GM18502 (cell line): ENCODE data around the gene SLC10A1.
"Not testable (repeated sequence)": the region's sequence is repeated elsewhere in the genome, so short reads cannot be mapped to it uniquely, and the experiment has no call there.

Experiments used
- ATAC-seq: cut with Tn5 transposase; IDR thresholded peaks from one replicate; pipeline ENCODE4 v1.9.1; 2021; ENCODE audit warnings: mild to moderate bottlenecking; ENCODE audit not compliant: unreplicated experiment, poor library complexity

SLC10A1 gene

GRCh38 chr14:69772082-69773017 is 24.7 kb downstream of the SLC10A1 start:
- no peak for ATAC-seq

DNA sequence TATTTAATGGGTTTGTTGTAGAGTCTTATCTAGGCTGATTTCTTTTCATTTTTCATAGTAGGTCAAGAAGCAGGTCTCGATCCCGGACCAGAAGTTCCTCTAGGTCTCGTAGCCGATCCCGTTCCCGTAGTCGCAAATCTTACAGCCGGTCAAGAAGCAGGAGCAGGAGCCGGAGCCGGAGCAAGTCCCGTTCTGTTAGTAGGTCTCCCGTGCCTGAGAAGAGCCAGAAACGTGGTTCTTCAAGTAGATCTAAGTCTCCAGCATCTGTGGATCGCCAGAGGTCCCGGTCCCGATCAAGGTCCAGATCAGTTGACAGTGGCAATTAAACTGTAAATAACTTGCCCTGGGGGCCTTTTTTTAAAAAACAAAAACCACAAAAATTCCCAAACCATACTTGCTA is 25.9 kb downstream of the SLC10A1 start:
- ATAC-seq: no peak

DNA sequence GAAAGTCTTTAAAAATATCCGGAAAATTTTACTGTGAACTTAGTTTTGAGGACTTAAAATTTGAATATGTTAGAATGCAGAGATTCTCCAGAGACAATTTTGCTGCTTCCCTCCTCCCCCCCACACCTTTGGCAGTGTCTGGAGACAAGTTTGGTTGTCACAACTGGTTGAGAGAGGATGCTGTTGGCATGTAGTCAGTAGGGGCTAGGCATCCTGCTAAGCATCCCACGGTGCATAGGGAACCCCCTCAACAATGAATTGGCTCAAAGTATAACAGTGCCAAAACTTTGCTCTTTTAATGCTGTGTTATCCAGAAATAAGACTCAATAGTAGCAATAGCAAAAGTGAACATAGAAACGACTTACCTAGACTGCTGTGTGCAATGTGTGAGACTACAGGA is 26.5 kb downstream of the SLC10A1 start:
- no peak for ATAC-seq

GRCh38 chr14:69769623-69770022 is 27.4 kb downstream of the SLC10A1 start:
- no peak for ATAC-seq

DNA sequence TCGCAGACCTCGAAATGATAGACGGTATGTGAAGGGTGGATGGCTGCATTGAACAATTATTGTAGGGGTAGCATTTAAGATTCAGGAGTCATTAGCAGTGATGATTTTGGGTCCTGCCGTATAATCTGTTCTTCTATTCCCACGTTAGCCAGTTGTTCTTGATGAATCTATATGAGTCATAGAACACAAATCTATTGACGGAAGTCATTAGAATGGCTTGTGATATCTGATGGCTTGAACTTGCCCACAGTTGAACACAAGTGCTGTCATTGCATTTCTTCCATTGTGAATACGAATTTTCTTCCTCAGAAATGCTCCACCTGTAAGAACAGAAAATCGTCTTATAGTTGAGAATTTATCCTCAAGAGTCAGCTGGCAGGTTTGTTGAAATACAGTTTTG is 28.2 kb downstream of the SLC10A1 start:
- no peak for ATAC-seq

DNA sequence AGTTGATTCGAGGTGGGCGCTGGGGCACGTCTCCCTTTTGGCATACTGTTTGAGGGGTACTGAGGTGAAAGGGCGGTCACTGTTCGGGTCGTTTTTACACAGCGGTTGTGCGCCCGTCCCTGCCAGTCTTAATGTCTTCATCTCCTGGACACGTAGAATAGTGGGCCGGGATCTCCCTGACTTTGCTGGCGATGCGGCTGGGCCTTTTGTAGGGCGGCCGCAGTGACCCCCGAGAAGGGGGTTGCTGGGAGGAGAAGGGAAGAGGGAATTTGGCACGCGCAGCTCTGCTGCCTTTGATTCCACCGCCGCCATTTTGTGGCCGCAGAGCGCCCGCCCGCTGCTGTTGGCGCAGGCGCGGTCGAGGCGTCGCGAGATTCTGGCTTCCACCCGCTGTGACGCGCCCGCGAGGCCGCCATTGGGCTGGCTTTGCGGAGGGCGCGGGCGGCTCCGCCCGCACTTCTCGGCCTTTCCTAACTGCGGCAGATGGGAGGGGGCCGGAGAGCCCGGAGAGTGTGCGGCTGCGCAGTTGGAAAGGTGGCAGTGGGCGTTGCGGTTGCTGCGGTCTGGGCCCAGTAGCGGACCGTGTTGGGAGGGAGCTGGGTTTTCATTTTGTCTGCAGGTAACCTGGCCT is 29.6 kb downstream of the SLC10A1 start:
- ATAC-seq: peak; percentile 71

- ATAC-seq: peak; percentile 82
Observed at GRCh38 chr14:69766984-69767368, 30.1 kb downstream of the SLC10A1 start, which contains the start of gene SRSF5. Gene SRSF5 (plus strand): TSS chr14:69767142. CDS start chr14:69768157, 1,015 bp downstream.

GRCh38 chr14:69763761-69764510 is 33.1 kb downstream of the SLC10A1 start:
- no peak for ATAC-seq

DNA sequence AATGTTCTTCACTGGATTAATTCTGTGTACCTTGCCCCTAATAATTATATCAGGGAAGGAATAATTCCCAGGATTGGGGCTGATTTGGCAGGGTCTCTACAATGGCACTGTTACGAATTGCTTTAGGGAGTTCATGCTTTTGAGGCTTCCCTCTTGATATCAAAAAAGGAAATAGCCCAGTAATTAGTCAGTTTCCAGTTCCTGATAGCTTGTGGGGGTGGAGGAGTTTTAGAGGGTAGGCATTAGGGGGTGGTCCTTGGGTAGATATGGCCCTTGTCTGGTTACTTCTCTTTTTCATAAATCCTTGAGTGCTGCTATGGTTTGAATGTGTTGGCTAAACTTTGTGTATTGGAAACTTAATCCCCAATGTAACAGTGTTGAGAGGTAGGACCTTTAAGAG is 36.2 kb downstream of the SLC10A1 start:
- ATAC-seq: no peak

GRCh38 chr14:69756298-69756697 is 40.7 kb downstream of the SLC10A1 start:
- ATAC-seq: no peak

GRCh38 chr14:69755784-69756183 is 41.3 kb downstream of the SLC10A1 start:
- no peak for ATAC-seq

DNA sequence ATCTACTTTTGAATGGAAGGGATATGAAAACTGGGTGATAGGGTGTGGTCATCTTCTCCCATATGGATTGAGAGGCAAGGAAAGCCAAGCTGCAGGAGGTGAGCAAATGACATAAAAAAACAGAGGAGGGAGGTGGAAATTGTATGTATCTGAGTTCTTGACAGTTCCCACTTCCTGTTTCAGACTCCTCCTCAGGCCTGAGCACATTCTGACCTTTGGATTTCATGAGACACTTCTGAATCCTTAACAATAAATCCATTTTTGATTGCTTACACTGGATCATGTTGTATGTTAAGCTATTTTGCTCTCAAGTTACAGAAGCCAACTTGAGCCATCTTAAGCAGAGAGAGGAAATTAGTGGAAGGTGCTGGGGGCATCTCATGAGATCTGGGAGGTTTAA is 41.7 kb downstream of the SLC10A1 start:
- ATAC-seq: no peak

DNA sequence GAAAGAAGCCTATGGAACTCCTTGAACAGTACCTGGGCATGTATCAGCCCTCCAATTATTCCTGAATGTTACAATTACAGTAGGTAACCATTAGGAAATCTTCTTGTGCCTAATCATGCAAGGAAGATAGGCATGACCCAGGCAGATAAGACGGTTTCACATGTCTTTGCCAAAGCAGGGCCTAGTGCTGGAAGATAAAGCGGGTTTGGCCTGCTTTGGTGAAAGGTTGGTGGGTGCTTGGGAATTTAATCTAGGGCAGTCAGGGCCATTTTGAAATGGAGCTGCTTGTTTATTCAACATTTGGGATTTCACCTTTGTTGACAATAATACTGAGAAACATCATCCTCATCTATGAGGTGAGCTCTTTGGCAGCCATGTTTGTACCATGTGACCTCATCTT is 42.6 kb downstream of the SLC10A1 start:
- ATAC-seq: no peak

GRCh38 chr14:69753860-69754259 is 43.2 kb downstream of the SLC10A1 start:
- no peak for ATAC-seq

DNA sequence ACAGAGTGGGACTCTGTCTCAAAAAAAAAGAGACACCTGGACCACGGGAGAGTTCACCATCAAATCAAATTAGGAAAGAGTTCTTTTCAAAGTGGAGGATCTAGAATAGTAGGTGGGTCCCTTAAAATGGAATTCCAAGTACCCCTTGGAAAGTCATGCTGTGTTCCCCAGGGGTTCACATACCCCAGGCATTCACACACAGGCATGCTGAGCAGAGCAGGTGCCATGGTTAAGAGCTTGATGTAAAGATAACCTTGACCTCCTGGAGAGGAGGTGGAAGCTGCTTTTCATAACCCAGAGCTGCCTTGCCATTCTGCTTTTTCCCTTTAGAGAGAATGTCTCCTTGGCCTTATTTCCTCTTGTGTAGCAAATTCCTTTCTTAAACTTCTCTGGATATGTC is 44.3 kb downstream of the SLC10A1 start:
- ATAC-seq: no peak

GRCh38 chr14:69750495-69750894 is 46.5 kb downstream of the SLC10A1 start:
- ATAC-seq: no peak

DNA sequence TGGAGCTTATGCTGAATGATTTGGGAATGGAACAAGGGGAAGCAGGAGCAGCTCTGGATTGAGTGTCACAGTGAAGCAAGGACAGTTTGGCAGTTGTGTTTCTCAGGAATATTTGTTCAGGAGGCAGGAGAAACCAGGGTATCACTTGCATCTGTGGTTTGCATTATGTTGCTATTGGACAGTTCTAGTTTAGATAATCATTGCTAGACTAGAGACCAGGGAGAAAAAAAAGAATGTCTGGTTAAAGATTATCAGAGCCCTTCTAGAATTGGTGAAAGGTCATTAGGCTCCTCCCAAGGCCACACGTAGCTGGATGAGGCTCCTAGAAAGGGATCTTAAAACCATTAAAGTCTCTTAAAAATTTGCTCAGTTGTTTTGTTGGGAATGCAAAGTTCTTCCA is 47.1 kb downstream of the SLC10A1 start:
- ATAC-seq: no peak

DNA sequence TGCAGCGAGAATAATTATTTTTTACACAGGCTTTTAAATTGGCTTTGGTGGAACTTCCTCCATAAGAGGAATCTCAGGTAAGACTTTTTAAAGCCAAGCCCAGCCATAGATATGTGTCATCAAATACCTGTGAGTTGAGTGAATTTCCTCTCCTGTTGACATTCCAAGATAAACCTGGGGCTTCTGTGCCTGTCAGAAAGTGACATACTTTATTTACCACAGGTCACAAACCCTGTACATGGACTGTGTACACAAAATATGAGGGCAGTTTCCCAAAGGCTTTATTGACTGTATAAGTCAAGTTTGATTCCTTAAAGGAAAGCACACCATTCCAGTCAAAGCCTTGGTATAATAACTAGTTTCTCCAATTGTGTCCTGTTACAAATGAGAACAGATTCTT is 56.0 kb downstream of the SLC10A1 start:
- no peak for ATAC-seq

DNA sequence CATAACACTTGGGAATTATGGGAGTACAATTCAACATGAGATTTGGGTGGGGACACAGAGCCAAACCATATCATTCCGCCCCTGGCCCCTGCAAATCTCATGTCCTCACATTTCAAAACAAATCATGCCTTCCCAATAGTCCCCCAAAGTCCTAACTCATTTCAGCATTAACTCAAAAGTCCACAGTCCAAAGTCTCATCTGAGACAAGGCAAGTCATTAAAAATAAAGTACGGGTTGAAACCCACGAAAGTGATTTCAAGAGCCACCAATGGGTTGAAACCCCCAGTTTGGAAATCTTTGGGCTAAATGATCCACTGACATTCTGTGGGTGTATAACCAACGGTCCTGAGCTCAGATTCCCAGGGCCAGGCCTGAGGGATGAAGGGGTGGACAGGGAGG is 60.6 kb downstream of the SLC10A1 start:
- not testable (repeated sequence) for ATAC-seq

GRCh38 chr14:69731919-69732598 is 65.0 kb downstream of the SLC10A1 start:
- not testable (repeated sequence) for ATAC-seq
